ENCODE measurements around the gene MMAA.
"Not testable (repeated sequence)": the region's sequence is repeated elsewhere in the genome, so short reads cannot be mapped to it uniquely, and the experiment has no call there.

The MMAA gene

GRCh38 chr4:145679520-145679919 lies 60.3 kb downstream of the MMAA start:
- TF ChIP-seq, protein P1, sequence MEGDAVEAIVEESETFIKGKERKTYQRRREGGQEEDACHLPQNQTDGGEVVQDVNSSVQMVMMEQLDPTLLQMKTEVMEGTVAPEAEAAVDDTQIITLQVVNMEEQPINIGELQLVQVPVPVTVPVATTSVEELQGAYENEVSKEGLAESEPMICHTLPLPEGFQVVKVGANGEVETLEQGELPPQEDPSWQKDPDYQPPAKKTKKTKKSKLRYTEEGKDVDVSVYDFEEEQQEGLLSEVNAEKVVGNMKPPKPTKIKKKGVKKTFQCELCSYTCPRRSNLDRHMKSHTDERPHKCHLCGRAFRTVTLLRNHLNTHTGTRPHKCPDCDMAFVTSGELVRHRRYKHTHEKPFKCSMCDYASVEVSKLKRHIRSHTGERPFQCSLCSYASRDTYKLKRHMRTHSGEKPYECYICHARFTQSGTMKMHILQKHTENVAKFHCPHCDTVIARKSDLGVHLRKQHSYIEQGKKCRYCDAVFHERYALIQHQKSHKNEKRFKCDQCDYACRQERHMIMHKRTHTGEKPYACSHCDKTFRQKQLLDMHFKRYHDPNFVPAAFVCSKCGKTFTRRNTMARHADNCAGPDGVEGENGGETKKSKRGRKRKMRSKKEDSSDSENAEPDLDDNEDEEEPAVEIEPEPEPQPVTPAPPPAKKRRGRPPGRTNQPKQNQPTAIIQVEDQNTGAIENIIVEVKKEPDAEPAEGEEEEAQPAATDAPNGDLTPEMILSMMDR (IDR thresholded peaks at IDR 0.05; ENCODE audit: extremely low read depth, missing control alignments), result no peak
- DNase-seq (ENCODE audit: low spot score), result no peak

DNA sequence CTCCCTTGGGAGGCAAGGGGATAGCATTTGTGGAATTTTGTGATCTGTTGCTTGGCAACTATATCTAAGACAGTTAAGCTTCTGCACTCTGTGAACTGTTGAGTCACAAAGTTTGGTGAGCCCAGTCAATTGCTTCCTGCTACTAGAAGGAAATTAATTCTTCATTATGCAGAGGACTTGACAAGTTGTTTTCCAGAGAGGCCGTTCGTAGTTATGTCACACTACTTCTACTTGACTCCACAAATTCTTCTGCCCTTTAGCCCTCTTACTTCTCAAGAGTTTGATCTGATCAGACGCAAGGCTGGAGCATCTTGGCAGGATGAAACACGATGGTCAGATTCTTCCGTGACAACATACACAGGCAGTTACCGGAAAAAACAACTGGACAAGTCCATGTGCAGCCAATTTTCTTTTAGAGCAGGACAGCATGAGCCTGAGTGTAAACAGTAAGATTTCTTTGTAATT lies 60.8 kb downstream of the MMAA start, which contains the start of gene C4orf51:
Gene C4orf51, plus strand, starts transcription at position 156 of the 465 bp plus-strand sequence. Its CDS starts 58 bp downstream, at position 214.
- DNase-seq (ENCODE audit: low spot score), result no peak
- TF ChIP-seq, protein P1 (IDR thresholded peaks at IDR 0.05; ENCODE audit: extremely low read depth, missing control alignments), result no peak

DNA sequence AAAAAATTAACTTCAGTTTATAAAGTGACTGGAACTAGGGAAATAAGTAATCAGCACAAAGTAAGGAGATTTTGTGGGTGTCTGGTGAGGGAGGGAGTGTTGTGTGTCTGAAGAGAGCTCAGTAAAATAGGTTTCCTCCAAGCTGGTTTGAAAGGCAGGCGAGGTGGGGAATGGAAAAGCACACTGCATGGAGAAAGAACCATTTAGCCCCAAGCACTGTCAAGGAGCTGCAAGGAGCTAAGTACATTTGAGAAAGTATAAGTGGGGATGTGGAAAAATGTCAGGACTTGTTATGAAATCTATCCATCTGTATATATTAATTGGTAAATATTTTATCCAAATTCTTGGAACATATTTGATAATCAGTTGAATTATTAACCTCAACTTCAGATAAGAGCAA lies 61.7 kb downstream of the MMAA start:
- no peak for DNase-seq (ENCODE audit: low spot score)
- TF ChIP-seq, protein P1 (IDR thresholded peaks at IDR 0.05; ENCODE audit: extremely low read depth, missing control alignments), result no peak

DNA sequence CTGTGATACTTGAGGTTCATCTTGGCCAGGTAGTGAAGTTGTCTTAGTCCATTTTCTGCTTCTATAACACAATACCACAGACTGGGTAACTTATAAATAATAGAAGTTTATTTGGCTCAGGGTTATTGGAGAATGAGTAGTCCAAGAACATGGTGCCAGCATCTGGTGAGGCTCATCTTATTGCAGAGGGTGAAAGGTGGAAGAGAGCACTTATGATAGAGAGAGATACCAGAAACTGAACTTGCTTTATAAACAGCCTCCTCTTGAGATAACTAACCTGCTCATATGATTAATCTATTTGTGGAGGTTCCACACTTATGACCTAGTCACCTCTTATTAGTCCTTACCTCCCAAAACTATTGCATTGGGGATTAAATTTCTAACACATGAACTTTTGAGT lies 62.3 kb downstream of the MMAA start:
- no peak for DNase-seq (ENCODE audit: low spot score)
- TF ChIP-seq, protein P1 (IDR thresholded peaks at IDR 0.05; ENCODE audit: extremely low read depth, missing control alignments), result no peak

- DNase-seq (ENCODE audit: low spot score), result no peak
- TF ChIP-seq, protein P1 (IDR thresholded peaks at IDR 0.05; ENCODE audit: extremely low read depth, missing control alignments), result no peak
Observed at GRCh38 chr4:145681956-145682355, 62.8 kb downstream of the MMAA start.

GRCh38 chr4:145686991-145687390 lies 67.8 kb downstream of the MMAA start:
- no peak for DNase-seq (ENCODE audit: low spot score)
- TF ChIP-seq, protein P1 (IDR thresholded peaks at IDR 0.05; ENCODE audit: extremely low read depth, missing control alignments), result no peak

- TF ChIP-seq, protein P1 (IDR thresholded peaks at IDR 0.05; ENCODE audit: extremely low read depth, missing control alignments), result no peak
- DNase-seq (ENCODE audit: low spot score), result no peak
Observed at GRCh38 chr4:145690610-145691009, 71.4 kb downstream of the MMAA start.

DNA sequence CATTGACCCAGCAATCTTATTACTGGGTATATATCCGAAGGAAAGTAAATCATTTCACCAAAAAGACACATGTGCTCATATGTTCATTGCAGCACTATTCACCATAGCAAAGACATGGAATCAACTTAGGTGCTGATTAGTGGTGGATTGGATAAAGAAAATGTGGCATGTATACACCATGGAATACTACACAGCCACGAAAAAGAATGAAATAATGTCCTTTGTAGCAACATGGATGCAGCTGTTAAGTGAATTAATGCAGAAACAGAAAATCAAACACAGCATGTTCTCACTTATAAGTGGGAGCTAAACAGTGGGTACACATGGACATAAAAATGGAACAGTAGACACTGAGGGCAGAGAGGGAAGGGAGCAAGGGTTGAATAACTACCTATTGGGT lies 72.2 kb downstream of the MMAA start:
- DNase-seq (ENCODE audit: low spot score), result not testable (repeated sequence)
